Measurements from ENCODE around the gene TRAPPC3.

TRAPPC3 gene

DNA sequence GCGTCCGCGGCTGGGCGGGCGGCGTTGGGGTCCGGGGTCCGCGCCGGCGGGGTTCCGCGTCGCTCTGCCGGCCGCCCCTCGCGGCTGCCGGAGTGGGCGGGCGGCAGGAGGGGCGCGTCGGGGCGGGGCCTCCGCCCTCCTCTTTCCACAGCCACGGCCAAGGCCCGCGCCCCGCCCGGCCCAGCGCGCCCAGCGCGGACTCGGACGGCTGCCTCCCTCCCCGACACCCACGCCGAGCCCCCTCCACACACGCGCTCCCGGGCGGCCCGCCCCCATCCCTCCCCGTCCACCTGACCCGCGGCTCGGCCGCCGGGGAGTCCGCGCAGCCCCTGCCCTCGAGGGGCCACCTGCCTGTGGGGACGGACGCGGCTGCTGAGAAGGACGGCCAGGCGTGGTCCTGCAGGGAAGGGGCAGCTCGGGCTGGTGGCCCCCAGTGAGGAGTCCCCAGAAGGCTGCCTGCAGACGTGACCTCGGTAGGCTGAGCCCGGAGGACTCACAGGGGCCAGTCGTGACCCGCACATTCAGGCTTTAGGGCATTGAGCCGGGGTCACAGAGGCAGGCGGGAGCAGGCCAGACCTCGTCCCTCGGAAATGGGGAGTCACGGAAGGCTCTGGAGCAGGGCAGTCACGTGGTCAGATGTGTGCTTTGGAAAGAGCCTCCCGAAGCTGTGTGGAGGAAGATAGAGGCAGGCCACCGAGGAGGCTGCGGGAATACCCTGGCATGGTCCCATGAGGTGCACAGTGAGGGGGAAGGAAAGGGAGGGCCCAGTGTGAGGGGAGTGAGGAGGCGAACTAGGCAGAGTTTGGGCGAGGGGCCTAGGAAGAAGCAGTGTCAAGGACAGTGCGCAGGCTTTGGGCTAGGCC is 23.9 kb downstream of the TRAPPC3 start, which contains the start of gene COL8A2:
TSS of gene COL8A2 (minus strand) at position 94 of the 863 bp plus-strand sequence. CDS start 24,980 bp downstream, outside the sequence.
- no peak for DNase-seq

DNA sequence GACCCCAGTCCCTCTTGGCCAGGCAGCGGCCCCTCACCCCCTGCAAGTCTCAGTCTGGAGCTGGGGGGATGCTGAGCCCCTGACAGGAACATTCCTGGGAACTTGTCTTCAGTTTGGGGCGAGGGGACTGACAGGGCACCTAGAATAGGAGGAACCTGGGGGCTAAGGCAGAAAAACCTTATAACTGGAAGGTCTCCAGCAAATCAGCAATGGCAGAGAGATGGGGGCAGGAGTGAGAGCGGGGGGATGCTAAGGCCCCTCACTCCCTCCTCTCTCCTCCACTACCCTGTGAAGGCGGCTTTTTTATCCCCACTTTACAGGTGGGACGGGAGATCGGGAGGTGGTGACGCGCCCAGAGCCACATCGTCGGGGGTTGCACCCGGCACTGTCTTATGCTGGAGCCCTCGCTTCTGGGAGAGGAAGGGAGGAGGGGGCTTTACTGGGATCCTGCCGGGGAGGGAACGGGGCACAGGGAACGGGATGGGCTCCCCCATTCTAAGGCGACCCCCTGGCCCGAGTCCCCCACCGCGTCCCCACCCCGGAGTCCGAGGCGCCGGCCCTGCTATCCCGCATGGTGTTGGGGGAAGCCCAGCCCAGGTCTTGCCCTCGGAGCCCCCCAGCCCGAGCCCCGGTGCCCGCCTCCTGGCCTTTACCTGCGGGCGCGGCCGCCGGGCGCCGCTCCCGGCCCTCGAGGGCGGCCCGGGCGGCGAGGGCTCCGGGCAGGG is 24.7 kb downstream of the TRAPPC3 start:
- no peak for DNase-seq

DNA sequence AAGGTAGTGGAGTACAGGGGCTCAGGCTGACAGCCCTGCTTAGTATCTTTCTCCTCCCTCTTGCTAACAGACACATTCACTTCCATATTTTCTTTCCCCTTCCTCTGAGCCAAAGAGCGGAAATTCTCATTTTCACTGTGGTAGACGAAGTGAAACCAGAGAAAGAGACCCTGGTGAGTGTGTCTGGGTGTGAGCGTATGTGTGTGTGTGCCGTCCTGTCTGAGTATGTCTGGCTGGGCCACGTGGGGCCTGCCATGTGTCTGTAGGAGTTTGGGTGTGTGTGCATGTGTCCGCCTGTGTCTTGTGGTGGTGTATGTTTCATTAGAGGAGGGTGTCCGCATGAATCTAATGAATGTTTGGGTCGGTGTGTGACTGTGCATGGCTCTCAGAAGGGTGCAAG is 25.9 kb downstream of the TRAPPC3 start:
- DNase-seq, result no peak

DNA sequence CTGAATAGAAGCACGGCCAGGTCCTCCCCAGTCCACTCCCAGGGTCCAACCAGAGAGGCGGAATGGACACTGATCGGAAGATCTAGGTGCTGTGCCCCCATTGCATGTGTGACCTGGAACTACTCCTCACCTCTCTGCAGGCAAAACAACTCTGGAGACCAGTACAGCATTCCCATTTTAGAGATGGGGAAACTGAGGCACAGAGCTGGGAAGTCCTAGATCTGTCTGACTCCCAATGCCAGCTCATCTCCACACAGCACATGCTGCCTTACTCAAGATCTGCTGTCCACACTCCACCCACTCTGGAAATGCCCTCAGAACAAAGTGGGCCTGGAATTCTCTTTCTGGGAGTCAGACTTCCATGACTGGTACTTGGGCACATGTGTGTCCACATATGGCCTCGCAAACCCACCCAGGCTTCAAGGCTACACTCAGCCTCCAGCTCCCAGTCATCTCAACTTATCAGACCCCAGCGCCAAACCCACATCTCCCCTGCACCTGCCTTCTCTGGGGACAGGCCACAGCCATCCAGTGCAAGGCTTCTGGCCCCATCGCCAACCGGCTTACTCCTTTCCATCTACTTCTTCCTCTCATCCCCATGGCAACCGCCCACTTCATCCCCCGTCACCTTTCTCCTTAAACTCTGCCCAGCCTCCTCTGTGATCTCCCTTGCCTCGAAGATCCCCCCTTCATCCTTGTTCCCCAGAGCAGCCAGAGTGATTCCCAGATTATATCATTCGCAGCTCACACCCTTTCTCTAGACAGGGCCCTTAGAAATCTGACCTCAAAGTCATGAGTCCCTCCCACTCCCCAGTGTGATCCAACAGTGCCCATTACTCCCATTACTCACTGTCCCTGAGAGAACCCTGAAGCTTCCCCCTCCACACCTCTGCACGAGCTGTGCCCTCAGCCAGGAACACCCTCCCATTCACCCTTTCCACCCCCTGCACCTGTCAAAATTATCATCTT is 26.9 kb downstream of the TRAPPC3 start:
- DNase-seq, result no peak

DNA sequence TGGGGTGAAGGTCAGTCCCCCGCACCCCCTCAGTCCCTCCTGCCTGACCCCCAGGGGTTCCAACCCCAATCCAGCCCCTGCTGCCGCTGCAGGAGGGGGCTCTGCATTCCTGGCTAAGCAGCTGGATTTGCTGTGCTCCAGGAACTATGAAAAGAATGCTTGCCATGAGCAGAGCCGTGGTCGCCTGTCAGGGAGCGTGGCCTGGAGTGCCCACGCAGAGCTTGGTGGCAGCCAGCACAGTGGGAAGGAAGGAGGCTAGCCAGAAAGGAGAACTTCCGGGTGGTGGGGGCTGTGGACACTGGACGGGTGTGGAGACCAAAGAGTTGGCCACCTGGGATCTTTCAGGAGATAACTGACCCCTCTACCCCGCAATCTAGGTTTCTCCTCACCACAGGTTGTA is 29.8 kb downstream of the TRAPPC3 start:
- no peak for DNase-seq

DNA sequence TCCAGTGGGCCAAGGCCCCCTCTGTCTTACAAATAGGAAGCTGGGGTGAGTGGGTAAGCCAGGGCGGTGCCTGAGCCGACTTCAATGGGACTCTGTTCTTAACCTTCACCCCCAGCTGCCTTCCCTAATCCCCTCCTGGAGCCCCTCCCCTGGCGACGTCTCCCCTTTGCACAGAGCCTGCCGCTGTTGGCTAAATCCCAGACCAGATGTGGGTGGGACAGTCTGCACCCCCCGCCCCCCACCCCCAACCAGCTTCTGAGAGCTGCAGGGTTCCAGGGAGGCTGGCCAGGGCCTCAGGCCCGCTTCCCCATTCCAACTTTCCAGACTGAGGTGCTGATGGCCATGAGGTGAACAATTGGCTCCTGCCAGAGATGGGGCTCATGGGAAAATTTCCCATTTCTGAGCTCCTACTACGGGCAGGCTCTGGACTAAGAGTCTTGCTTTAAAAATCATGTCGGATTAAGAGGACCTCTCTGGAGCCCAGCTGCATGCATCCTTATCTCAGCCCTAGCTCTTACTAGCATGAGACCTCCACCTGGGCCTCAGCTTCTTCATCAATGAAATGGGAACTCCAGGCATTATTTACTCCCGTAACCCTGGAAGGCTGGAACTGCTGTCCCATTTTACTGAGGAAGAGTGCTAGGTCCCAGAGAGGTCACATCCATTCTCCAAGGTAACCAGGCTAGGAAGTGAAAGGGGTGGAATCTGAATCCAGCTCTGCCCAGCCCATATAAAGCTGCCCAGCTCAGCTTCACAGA is 30.7 kb downstream of the TRAPPC3 start:
- no peak for DNase-seq

DNA sequence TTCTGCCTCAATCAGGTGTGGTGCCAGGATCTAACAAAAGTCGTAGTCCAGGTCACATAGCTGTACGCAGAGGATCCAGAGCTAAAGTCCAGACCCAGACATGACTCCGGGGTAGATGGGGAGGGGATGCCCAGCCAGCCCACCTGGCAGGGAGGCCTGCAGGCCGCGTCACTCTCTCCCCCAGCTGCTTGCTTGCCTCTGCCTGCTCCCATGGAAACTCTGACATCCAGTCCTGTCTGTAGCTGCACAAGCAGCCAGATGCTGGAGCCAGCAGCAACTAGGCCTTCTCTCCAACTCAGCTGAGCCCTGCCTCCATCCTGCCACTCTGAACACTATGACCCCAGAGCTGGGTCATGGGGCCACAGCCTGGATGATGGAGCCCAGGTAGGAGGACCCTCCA is 32.4 kb downstream of the TRAPPC3 start:
- no peak for DNase-seq

DNA sequence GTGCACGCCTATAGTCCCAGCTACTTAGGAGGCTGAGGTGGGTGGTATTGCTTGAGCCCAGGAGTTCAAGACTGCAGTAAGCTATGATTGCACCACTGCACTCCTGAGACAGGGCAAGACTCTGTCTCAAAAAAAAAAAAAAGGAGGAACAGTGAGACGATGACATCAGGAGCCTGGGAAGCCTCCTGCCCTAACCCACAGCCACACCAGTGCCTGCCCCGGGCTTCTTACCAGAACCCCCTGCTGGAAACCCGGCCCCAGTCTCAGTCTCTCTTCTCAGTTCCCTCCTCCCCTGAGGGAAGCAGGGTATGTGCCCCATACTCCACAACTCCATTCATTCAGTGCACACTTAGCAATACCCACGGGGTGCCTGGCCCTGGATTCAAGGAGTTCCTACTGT is 33.4 kb downstream of the TRAPPC3 start:
- DNase-seq, result no peak

DNA sequence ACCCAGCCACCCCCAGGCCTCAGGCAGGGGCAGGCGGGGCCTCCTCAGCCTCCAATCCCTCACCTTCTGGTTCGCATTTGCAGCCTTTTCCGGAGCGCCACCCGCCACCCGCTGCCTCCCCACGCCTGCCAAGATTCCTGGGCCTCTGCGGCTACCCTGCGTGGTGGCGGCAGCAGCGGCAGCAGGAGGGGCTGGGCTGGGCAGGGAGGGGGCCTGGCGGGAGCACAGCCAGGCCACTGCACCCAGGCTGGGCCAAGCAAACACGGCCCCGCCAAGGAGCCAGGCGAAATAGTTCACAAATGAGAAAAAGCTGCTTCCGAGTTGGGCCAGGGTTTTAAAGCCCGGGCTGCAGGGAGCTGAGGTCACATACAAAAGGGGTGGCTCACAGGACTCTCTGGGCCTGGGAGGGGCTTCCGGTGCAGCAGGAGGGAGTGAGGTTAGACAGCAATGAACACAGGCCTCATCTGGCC is 34.1 kb downstream of the TRAPPC3 start:
- DNase-seq, result no peak

DNA sequence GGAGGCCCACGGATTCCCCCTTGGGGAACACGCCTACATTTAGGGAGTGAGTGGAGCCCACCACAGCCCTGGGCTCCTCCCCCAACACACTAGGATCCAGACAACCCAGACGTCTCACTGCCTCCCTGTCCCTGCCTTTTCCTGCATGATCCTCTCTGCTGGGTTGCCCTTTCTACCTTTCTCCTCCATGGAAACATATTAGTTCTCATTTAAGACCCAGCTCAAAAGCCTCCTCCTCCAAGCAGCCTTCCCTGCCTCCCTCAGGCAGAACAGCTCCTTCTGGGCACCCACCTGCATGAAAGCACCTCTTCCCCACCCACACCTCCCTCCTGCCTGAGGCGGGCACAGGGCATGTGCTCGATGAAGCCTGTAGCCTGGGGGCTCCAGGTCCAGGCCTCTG is 34.9 kb downstream of the TRAPPC3 start:
- no peak for DNase-seq

DNA sequence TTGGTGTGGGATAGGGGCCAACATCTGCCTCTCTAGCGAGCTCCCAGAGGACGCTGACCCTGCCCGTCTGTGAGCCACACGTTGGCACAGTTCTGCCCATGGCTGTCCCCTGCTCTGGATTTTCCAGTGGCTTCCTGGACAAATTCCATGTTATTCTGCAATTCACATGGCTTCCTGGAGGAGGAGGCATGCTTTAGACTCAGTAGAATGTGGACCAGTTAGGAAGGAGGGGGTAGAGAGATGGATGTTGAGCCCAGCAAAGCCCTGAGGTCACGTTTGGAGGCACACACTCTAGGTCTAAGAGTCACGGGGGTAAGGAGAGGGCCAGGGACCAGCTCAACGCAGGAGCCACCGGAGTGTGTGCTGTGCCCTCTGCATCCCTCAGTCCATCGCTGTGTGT is 36.5 kb downstream of the TRAPPC3 start:
- DNase-seq, result no peak

DNA sequence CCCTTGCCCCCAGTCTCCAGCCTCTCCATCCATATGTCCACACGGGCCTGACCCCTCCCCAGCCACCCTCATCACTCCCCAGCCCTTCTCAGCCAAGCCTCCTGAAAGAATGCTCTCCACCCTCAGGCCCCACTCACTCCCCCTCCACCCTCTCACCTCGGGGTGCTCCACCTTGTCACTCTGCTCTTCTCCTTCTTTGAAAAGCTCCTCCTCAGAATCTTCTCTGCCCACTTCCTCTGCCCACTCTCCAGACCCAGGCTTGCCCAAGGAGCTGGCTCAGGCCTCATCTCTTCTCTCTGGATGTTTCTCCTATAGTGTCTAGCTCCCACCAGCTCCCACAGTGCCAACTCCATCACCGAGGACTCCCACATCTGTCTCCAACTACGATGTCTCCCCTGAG is 38.1 kb downstream of the TRAPPC3 start:
- DNase-seq, result no peak

DNA sequence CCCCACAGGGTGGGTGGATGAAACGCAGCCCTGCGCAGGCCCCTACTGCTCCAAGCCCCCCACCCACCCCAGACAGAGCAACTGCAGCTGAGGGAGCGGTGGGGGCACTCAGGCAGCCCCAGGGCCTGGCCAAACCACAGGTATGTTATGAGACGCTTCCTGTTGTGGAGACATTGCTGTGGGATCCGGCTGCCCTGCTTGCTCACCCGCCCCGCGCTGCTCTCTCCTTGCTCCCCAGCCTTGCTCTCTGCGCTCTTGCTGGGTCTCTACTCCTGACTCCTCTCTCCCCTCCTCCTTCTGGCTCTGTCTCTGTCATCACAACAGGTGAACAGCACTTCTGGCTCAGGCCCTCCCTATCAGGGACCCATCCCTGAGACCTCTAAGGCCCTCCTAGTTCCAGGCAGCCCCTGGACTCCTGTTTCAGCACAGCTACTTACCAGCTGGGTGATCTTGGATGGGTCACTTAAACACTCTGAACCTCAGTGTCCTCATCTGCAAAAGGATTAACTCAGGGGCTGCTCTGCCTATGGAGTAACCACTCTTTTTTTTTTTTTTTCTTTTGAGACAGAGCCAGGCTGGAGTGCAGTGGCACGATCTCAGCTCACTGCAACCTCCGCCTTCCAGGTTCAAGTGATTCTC is 40.1 kb downstream of the TRAPPC3 start:
- peak; percentile 33 for DNase-seq

DNA sequence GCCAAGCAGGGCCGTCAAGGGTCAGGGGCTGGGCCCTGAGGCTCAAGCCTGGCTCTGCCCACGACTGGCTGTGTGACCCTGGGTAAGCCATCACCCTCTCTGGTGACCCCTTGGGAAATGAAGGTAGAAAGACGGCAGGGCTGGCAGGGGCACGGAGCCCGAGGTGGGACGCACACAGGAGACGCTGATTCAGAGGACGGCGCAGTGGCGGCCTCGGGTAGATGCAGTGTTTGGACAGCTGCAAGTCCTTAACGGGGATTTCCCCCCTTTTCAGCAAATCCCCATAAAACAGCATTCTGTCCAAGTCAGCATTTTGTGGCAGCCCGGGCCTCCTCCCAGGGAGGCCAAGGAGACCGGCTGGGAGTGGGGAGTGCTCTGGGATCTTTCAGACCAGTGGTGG is 41.0 kb downstream of the TRAPPC3 start:
- no peak for DNase-seq

DNA sequence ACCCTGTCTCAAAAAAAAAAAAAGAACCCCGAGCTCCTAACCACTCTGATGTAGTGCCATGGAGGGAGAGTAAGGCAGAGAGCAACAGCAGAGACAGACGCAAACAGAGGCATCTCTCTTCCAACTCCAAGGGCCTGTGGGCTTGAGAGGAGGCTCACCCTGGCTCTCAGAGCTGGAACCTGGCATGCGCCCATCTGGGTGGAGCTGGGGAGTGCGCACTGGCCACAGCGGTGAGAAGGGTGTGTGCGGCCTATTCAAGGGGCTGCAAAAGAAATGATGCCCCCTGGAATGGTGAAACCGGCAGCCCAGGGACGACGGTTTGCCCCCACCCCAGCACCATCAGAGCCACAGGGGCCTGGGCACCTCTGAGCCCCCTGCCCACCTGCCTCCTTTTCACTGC is 41.9 kb downstream of the TRAPPC3 start:
- DNase-seq, result no peak

DNA sequence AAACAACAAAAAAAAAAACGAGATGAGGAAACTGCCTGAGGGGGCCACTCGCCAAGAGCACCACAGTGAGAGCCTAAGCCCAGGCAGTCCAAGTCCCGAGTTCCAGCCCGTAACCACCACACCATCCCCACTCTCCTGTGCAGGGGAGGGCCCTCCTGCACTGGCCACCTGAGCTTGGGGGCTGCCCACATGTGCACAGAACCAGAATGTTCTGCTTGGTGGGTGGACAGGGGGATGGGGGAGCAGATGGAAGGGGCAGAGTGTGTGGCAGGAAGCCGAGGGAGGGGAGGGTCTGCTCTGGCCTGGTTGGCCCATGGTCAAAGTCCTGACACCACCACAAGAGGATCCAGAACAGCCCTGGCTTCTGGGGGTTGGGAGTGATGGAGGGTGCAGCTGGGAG is 43.0 kb downstream of the TRAPPC3 start:
- no peak for DNase-seq

DNA sequence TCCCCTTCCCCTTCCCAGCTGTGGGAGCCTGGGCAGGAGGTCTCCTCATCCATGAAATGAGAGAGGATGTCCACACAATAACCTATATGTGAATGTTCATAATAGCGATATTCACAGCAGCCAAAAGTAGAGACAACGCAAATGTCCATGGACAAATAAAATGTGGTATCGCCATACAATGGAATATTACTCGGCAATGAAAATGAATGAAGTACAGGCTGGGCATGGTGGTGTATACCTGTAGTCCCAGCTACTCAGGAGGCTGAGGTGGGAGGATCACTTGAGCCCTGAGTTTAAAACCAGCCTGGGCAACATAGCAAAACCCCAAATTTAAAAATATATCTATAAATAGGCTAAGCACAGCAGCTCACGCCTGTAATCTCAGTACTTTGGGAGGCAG is 47.7 kb downstream of the TRAPPC3 start:
- DNase-seq, result no peak

DNA sequence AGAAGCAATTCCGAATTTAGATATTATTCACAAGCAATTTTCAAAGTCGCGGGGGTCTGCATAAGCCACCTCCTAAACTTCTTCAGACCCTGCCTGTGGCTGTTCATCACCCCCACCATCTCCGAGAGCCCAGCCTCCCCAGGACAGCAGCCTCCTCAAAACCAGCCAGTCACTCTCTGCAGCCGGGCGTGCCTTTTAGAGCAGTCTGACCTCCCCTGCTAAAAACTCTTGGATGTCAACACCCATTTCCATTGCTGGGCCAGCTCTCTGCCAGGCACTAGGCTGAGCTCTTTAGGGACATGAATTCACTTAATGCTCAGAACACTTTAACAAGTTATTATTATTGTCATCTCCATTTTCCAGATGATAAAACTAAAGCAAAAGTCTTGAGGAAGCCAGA is 48.9 kb downstream of the TRAPPC3 start:
- DNase-seq, result no peak

DNA sequence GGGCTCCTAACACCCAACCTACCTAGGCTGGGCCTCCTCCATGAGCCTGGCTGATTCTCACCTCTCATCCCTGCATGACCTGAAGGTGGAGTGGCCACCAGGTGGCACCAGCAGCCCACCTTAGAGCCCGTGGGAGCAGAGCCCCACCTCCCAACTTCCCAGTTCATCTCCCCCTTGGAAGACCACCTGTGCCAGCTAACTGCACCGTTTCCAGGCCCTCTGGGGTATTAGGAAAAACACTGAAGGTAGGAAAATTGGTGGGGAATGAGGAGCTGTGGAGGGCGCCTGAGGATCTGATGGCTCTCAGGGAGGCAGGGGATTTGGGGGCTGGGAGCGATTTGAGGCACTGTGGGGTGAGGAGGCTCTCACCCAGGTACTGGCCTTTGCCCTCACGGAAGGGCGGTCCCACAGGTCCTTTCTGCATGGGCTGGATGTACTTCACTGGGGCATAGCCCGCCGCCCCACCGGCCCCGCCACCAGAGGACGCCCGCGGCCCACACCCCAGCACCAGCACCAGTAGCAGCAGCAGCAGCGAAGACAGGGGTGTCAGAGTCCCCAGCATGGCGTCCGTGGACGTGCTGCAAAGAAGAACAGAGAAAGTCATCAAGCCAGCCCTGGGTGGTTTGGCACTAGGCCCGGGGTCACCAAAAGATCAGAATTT is 49.5 kb downstream of the TRAPPC3 start:
- peak; percentile 61 for DNase-seq

DNA sequence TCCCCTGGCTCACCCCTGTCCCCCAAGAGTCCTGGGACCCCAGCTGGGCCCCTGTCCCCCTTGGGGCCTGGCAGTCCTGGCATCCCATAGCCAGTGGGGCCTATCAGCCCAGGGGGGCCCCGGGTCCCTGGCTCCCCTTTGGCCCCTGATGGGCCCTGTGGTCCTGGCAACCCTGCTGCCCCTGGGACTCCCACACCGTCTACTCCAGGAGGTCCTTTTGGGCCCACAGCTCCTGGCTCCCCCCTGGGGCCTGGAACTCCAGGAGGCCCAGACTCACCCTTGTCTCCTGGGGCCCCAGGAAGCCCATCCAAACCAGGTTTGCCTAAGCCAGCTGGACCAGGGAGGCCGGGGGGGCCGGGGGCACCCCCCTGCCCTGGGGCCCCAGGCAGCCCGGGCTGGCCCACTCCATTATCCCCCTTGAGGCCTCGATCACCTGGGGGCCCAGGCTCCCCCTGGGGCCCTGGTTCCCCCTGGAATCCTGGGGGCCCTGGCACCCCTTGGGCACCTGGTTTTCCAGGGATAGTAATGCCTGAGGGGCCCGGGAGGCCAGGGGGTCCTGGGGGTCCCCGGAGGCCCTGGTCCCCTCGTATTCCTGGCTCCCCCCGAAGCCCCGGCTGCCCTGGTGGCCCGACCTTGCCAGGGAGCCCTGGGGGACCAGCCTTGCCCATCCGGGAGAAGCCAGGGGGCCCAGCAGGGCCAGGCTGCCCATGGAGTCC is 50.5 kb downstream of the TRAPPC3 start:
- DNase-seq, result no peak

All from central memory CD4-positive, alpha-beta T cell (primary cell).